ENCODE measurements around the gene EML6. TPM values are rescaled to one million over a fixed set of nuclear protein-coding genes. Genes with fewer than 3 reads are reported as not detected.

The EML6 gene
- total and polyA plus RNA-seq, 2 of the 8 experiments (the other 6 are each of a cell fraction or from before 2014, with no cell fraction given) = 1.2 to 1.6 TPM

- TF ChIP-seq BACH1 (IDR thresholded peaks at IDR 0.05; ENCODE audit: low read length) (no peak), SP4 (IDR thresholded peaks at IDR 0.05; ENCODE audit: low read length) (no peak), SAP30 (IDR thresholded peaks at IDR 0.05; ENCODE audit: insufficient read depth, insufficient replicate concordance, low read length) (no peak)
Measured at GRCh38 chr2:54914637-54915036, 191.2 kb downstream of the EML6 start (continued).
